ENCODE data around the gene RASIP1.
A peak's percentile ranks its signal among the peaks of the same experiment; 100 is the strongest.

RASIP1 gene

DNA sequence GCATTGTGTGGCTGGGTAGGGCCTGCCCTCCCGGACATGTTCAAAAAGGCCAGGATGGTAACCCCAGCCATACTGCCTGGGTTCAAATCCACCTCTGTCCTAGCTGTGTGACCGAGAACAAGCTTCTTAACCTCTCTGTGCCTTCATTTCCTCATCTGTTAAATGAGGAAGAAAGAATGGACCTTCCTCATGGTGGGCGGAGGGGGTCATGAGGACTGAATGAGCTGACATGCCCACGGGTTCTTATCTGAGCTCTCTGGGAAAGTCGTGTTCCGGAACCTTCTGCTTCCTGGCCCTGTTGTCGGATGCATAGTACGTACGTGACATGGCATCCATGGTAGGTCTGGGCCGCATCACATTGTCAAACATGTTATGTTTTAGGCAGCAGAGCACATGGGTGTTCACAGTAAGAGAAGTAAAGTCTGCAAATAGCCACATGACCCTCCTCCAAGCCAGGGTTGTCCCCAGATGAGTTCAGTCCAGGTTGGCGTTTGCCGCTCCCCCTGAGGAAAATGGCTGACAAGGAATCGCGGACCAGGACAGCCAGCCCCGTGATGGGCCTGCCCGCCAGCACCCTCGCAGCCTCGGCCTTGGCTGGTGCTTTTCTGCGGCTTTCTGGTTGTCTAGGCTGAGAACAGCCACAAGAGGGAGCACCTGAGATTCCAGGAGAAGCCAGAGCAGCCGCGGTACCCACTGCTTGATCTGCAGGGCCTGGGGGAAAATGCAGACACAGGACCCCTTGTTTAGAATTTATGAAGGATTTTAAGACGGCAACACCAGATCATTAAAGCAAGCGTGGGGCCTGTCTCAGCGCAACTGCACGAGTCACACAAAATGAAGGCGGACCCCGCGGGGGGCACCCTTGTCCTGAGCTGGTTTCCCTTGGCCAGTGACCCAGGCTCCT lies 65.2 kb downstream of the RASIP1 start:
- DNase-seq (ENCODE audit: low spot score): peak; percentile 94

DNA sequence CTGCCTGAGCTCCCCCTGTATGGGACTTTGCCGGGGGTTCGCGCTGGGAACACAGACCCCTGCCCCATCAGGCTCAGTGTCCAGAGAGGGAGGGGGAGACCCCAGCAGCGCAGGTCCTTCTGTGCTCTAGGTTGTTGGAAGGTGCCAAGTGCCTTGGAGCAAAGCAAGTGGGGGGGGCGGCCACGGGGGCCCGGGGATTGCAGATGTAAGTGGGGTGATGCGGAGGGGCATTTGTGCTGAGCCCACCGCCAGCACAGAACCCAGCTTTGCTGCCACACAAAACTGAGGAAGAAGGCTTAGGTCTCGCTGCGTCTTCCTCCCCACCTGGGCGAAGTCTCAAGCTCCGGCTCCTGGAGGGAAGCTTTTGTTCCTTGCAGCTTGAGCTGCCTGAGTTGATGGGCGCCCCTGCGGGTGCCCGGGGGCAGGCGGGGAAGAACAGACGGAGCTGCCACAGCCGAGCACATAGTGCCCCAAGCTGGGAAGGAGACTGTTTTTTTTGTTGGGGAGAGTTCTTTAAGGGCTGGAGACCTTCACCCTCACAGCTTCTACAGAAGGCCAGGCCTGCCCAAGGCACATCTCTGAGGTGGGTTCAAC lies 66.1 kb downstream of the RASIP1 start:
- no peak for DNase-seq (ENCODE audit: low spot score)

GRCh38 chr19:48673436-48674100 lies 66.8 kb downstream of the RASIP1 start:
- DNase-seq (ENCODE audit: low spot score): no peak

GRCh38 chr19:48672994-48673393 lies 67.4 kb downstream of the RASIP1 start, which contains the start of gene NTN5:
TSS of gene NTN5 (minus strand) at chr19:48673017. CDS start at chr19:48670986, 2,031 bp downstream.
- DNase-seq (ENCODE audit: low spot score): no peak

GRCh38 chr19:48671446-48671995 lies 68.9 kb downstream of the RASIP1 start:
- no peak for DNase-seq (ENCODE audit: low spot score)

- DNase-seq (ENCODE audit: low spot score): no peak
Observed at GRCh38 chr19:48670699-48671445, 69.5 kb downstream of the RASIP1 start.

All from Ammon's horn (tissue), 1 donor.